MCF 10A (cell line): ENCODE measurements around the gene AFG3L2. TPM values are rescaled to one million over a fixed set of nuclear protein-coding genes. Genes with fewer than 3 reads are reported as not detected.

ENCODE experiments used
- BruUV-seq: library from RNA; stranded (reverse); fragments of 400-500 nt; replicated peaks from 2 replicates; lab custom pipeline; 2021; lab: Mats Ljungman, UMichigan
- CTCF ChIA-PET: fragments of 300-600 bp; sonication (Branson Sonifier 250); formaldehyde crosslinking; extraction: SDS; loops from one replicate; lab custom pipeline; 2021; ENCODE audit warnings: antibody characterized with exemption, inconsistent platforms; lab: Yijun Ruan, JAX
- POLR2A ChIA-PET: fragments of 300-600, 350-650 bp; sonication (Branson Sonifier 250); formaldehyde crosslinking; extraction: SDS; loops from one replicate; lab custom pipeline; 2020; ENCODE audit warnings: antibody characterized with exemption, inconsistent platforms; lab: Yijun Ruan, JAX
- DNase-seq: peaks from one replicate; pipeline ENCODE4 v3.0.0-alpha.2; 2018; ENCODE audit not compliant: unreplicated experiment
- H3K27ac Mint-ChIP-seq: one replicate; pipeline ENCODE4 v1.8.0; 2022; ENCODE audit warnings: mild to moderate bottlenecking, low read depth, mixed read lengths; ENCODE audit not compliant: unreplicated experiment
- H3K27me3 Mint-ChIP-seq: one replicate; pipeline ENCODE4 v1.8.0; 2022; ENCODE audit warnings: mixed read lengths; ENCODE audit not compliant: insufficient read depth, unreplicated experiment
- H3K36me3 Mint-ChIP-seq: one replicate; pipeline ENCODE4 v1.8.0; 2022; ENCODE audit warnings: mild to moderate bottlenecking, moderate library complexity, mixed read lengths; ENCODE audit not compliant: insufficient read depth, unreplicated experiment
- H3K4me1 Mint-ChIP-seq: one replicate; pipeline ENCODE4 v1.8.0; 2022; ENCODE audit warnings: mixed read lengths; ENCODE audit not compliant: insufficient read depth, unreplicated experiment
- H3K4me3 Mint-ChIP-seq: one replicate; pipeline ENCODE4 v1.8.0; 2022; ENCODE audit warnings: mild to moderate bottlenecking, moderate library complexity, mixed read lengths; ENCODE audit not compliant: unreplicated experiment
- H3K9me3 Mint-ChIP-seq: one replicate; pipeline ENCODE4 v1.8.0; 2022; ENCODE audit warnings: mixed read lengths; ENCODE audit not compliant: unreplicated experiment
- CTCF ChIP-seq: fragments of 200-600 bp; IDR thresholded peaks from one replicate; pipeline ENCODE4 v1.8.0; 2022; ENCODE audit warnings: antibody characterized with exemption, mild to moderate bottlenecking; ENCODE audit not compliant: unreplicated experiment
- intact Hi-C: fragments of 100-400 bp; cut with micrococcal nuclease; formaldehyde crosslinking; loops from 2 replicates; pipeline ENCODE4 v1.14.1; 2022
- total RNA-seq: library from RNA; stranded (reverse); gene quantifications from 2 replicates; pipeline ENCODE4 v1.2.3, GENCODE V29; 2022

Gene AFG3L2
- total RNA-seq, 1 experiment from 2014 or later, result 77.2 TPM

GRCh38 chr18:12366379-12366778 lies 10.6 kb downstream of the AFG3L2 start:
- intact Hi-C loops, result no loop called here
- Mint-ChIP-seq H3K4me3 (no peak overlapping the region), H3K4me1 (peaks cover 7% of the 10 kb centered on the region), H3K27me3 (no peaks in the 10 kb centered on the region), H3K9me3 (no peaks in the 10 kb centered on the region), H3K27ac (no peak overlapping the region), H3K36me3 (peaks cover 72% of the 10 kb centered on the region)
- BruUV-seq, result no TSS peak
- CTCF ChIA-PET, result no interaction called here
- no peak for DNase-seq
- TF ChIP-seq CTCF, result no peak
- POLR2A ChIA-PET, result interaction anchor here (0.6 kb wide), 1 partner anchor 10 kb away, joined by 3 read pairs; the partner anchor contains the start of gene AFG3L2

GRCh38 chr18:12362473-12363174 lies 14.4 kb downstream of the AFG3L2 start:
- no peak overlapping the region for H3K4me3 Mint-ChIP-seq
- ChIA-PET POLR2A (no interaction called here), CTCF (interaction anchor here (0.6 to 0.8 kb wide), 2 partner anchors 30 to 35 kb away, joined by 3 read pairs; no protein-coding TSS in a partner anchor)
- H3K27me3 Mint-ChIP-seq, result no peaks in the 10 kb centered on the region
- no TSS peak for BruUV-seq
- DNase-seq, result no peak
- no peaks in the 10 kb centered on the region for H3K9me3 Mint-ChIP-seq
- no peak overlapping the region for H3K27ac Mint-ChIP-seq
- H3K4me1 Mint-ChIP-seq, result peaks cover 5% of the 10 kb centered on the region
- H3K36me3 Mint-ChIP-seq, result peaks cover 75% of the 10 kb centered on the region
- no peak for TF ChIP-seq CTCF
- intact Hi-C loops, result no loop called here

GRCh38 chr18:12361770-12362378 lies 15.2 kb downstream of the AFG3L2 start:
- CTCF ChIA-PET, result interaction anchor here (0.8 kb wide), 1 partner anchor 30 kb away, joined by 3 read pairs; no protein-coding TSS in a partner anchor
- H3K36me3 Mint-ChIP-seq, result peaks cover 77% of the 10 kb centered on the region
- TF ChIP-seq CTCF, result no peak
- POLR2A ChIA-PET, result interaction anchor here (2.2 kb wide), 1 partner anchor 15 kb away, joined by 9 read pairs; the partner anchor contains the start of gene AFG3L2
- intact Hi-C loops, result no loop called here
- H3K4me1 Mint-ChIP-seq, result peaks cover 5% of the 10 kb centered on the region
- H3K27ac Mint-ChIP-seq, result no peak overlapping the region
- no peak for DNase-seq
- BruUV-seq, result no TSS peak
- H3K9me3 Mint-ChIP-seq, result no peaks in the 10 kb centered on the region
- no peaks in the 10 kb centered on the region for H3K27me3 Mint-ChIP-seq
- no peak overlapping the region for H3K4me3 Mint-ChIP-seq

- ChIA-PET POLR2A (no interaction called here), CTCF (interaction anchor here (0.6 kb wide), 1 partner anchor 110 kb away, joined by 3 read pairs; no protein-coding TSS in a partner anchor)
- no peak for DNase-seq
- H3K9me3 Mint-ChIP-seq, result no peaks in the 10 kb centered on the region
- H3K4me3 Mint-ChIP-seq, result no peak overlapping the region
- H3K27ac Mint-ChIP-seq, result no peak overlapping the region
- no peaks in the 10 kb centered on the region for H3K27me3 Mint-ChIP-seq
- H3K4me1 Mint-ChIP-seq, result peaks cover 5% of the 10 kb centered on the region
- intact Hi-C loops, result no loop called here
- no peak for TF ChIP-seq CTCF
- BruUV-seq, result no TSS peak
- peaks cover 84% of the 10 kb centered on the region for H3K36me3 Mint-ChIP-seq
Observed at GRCh38 chr18:12359515-12359927, 17.5 kb downstream of the AFG3L2 start.
